ENCODE results near the gene IL22RA2.

IL22RA2 gene

DNA sequence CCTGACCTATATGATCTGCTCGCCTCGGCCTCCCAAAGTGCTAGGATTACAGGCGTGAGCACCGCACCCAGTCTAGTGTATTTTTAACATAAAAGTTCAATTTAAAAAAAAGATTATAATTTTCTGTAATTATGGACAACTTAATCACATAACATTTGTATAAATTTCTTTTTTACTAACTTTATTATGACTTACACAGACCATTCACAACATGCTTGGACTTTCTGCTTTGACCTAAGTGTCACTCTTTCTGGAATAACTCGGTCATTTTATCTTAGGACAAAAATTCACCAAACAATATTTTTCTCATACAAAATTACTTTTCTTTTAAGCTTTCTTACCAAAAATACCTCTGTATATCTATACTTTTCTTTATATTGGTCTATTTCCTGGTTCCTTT, 15.4 kb upstream of the IL22RA2 start:
- DNase-seq (ENCODE audit: low read depth), result no peak
- TF ChIP-seq, protein P1, sequence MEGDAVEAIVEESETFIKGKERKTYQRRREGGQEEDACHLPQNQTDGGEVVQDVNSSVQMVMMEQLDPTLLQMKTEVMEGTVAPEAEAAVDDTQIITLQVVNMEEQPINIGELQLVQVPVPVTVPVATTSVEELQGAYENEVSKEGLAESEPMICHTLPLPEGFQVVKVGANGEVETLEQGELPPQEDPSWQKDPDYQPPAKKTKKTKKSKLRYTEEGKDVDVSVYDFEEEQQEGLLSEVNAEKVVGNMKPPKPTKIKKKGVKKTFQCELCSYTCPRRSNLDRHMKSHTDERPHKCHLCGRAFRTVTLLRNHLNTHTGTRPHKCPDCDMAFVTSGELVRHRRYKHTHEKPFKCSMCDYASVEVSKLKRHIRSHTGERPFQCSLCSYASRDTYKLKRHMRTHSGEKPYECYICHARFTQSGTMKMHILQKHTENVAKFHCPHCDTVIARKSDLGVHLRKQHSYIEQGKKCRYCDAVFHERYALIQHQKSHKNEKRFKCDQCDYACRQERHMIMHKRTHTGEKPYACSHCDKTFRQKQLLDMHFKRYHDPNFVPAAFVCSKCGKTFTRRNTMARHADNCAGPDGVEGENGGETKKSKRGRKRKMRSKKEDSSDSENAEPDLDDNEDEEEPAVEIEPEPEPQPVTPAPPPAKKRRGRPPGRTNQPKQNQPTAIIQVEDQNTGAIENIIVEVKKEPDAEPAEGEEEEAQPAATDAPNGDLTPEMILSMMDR (conservative IDR thresholded peaks at IDR 0.05; ENCODE audit: low read depth, low read length), result no peak
- no peak overlapping the region for H3K4me3 ChIP-seq (ENCODE audit: low read length)

DNA sequence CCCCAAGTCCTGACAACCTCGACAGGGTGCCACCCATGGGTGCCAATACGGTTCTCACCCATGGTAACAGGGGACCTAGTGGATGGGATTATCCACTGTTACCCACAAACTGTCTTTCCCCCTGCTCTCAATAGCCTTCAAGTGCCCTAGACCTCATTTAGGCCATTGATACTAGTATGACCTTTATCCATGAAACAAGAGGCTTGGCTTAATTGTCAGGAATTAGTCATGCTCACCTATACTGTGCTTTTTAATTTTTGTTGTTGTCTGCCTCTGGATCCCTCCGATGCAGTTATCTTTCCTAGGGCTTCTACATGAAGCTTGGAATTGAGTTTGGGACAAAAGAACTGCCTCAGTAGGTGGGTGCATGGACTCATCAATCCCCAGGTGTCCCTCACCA, 11.8 kb upstream of the IL22RA2 start:
- DNase-seq (ENCODE audit: low read depth), result no peak
- H3K4me3 ChIP-seq (ENCODE audit: low read length), result no peak overlapping the region
- TF ChIP-seq, protein P1 (conservative IDR thresholded peaks at IDR 0.05; ENCODE audit: low read depth, low read length), result no peak

DNA sequence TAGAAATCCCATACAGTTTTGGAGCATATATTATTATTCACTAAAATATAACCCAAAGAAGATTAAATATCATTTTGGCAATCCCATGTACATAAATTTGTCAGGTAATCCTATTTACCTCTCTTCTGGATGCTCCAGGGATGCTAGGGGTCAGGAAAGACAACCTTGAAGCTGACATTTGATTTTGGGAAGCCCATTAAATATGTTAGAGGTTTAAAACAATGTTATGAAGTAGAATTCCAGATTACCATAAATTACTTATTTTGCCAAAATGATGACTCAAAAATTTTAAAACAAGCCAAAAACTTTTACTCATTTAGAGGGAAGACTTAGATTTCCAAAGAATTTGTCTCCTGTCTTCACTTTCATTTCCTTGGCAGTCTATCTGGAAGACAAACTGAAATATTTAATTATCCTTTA, 9.2 kb upstream of the IL22RA2 start:
- no peak for DNase-seq (ENCODE audit: low read depth)
- TF ChIP-seq, protein P1 (conservative IDR thresholded peaks at IDR 0.05; ENCODE audit: low read depth, low read length), result no peak
- no peak overlapping the region for H3K4me3 ChIP-seq (ENCODE audit: low read length)

DNA sequence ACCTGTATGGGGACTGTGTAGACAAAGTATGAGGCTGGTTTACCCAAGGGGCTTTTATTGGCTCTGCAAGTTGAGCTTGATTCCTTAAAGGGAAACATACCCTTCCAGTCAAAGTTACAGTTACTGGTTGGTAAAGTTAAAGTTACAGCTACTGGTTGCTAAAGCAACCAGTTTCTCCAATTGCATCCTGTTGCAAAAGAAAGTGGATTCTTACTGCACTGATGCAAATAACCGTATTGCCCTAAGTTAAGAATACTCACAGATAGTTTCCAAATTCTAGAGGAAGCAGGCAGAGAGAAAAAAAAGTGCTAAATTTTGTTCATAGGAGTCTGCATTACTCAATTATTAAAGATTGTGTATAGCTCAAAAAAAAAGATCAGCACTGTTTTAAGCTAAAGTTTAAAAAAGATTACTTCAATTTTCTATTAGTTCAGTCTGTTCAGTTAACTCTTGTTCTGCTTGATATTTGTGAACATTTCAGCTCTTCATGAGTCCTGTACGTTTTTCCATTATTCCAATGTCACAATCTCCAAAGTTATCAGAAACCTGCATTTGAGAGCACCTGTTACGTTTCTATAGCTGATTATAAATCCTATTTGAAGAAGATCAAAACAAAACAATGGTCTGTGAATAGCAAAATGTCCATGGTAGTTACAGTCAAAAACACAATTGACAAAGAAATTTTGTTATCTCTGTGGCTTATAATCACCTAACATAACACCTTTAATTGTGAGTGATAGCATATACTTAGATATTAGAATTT, 8.6 kb upstream of the IL22RA2 start:
- DNase-seq (ENCODE audit: low read depth), result no peak
- H3K4me3 ChIP-seq (ENCODE audit: low read length), result no peak overlapping the region
- TF ChIP-seq, protein P1 (conservative IDR thresholded peaks at IDR 0.05; ENCODE audit: low read depth, low read length), result no peak

DNA sequence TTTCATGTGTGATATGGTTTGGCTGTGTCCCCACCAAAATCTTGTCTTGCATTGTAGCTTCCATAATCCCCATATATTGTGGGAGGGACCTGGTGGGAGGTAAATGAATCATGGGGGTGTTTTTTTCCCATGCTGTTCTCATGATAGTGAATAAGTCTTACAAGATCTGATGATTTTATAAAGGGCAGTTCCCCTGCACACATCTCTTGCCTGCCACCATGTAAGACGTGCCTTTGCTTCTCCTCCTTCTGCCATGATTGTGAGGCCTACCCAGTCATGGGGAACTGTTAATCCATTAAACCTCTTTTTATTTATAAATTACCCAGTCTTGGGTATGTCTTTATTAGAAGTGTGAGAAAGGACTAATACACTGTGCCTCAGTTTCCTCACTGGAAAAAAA, 4.2 kb upstream of the IL22RA2 start:
- no peak for DNase-seq (ENCODE audit: low read depth)
- TF ChIP-seq, protein P1 (conservative IDR thresholded peaks at IDR 0.05; ENCODE audit: low read depth, low read length), result no peak
- H3K4me3 ChIP-seq (ENCODE audit: low read length), result no peak overlapping the region

DNA sequence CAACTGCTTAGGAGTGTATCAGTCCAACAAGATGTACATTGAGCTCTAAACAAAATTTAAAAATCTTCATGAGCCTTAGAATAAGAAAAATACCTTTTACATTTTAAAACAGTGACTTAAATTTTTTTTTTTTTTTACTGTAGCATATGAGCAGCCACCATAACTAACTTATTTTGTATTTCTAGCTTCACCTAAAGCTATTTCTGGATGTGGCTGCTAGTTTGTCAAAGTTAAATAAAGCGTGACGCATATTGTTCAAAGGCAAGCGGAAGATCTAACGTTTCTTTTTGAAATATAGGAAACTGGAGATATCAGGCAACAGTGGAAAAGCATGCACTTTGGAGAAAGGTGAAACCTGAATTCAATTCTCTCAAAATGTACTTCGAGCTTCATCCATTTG, 3.3 kb upstream of the IL22RA2 start:
- H3K4me3 ChIP-seq (ENCODE audit: low read length), result no peak overlapping the region

DNA sequence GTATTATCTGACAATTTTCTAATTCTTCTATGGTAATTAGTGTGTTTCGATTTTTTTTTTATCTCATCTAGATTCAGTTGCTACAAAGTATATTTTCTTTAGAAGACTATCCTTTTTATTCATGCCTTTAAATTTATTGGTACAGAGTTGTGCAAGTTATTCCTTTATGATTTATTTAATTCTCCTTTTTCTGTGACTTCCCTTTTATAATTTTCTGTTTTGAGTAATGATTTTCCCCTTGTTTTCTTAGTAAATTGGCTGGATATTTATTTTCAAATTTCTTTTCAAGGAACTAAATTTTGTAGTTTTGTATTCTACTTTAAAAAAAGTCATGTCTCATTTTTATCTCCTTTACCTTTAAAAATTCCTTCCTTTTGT, 2.4 kb upstream of the IL22RA2 start:
- H3K4me3 ChIP-seq (ENCODE audit: low read length), result no peak overlapping the region
- TF ChIP-seq, protein P1 (conservative IDR thresholded peaks at IDR 0.05; ENCODE audit: low read depth, low read length), result no peak
- no peak for DNase-seq (ENCODE audit: low read depth)

More for the DNA sequence above, 3.3 kb upstream of the IL22RA2 start:
- TF ChIP-seq, protein P1 (conservative IDR thresholded peaks at IDR 0.05; ENCODE audit: low read depth, low read length), result no peak
- no peak for DNase-seq (ENCODE audit: low read depth)

All from retinal pigment epithelial cell (primary cell).